Stimulated activated CD8-positive, alpha-beta memory T cell treated with anti-CD3 and anti-CD28 coated beads, Interleukin-2, amount 100 ng/mL, for 48 hours (primary cell): ENCODE results near the gene TNS2.
"Not testable (repeated sequence)": the region's sequence is repeated elsewhere in the genome, so short reads cannot be mapped to it uniquely, and the experiment has no call there.

Experiments
- DNase-seq, 2 donors: peaks; one replicate each; pipeline ENCODE4 v3.0.0-alpha.2; 2020; ENCODE audit warnings: low read depth in 2 of 2

Gene TNS2

GRCh38 chr12:53049571-53050318 is at the start of gene TNS2:
Gene TNS2 (plus strand): TSS chr12:53050065. CDS start chr12:53050186, 121 bp downstream.
- DNase-seq = no peak

GRCh38 chr12:53004178-53004577 is 45.7 kb upstream of the TNS2 start:
- no peak for DNase-seq

GRCh38 chr12:53004582-53004981 is 45.3 kb upstream of the TNS2 start:
- no peak for DNase-seq

- no peak for DNase-seq
Measured at GRCh38 chr12:53005215-53005985, 44.5 kb upstream of the TNS2 start.

GRCh38 chr12:53005986-53006809 is 43.7 kb upstream of the TNS2 start, which contains the start of gene EIF4B:
Gene EIF4B (plus strand): TSS chr12:53006456. CDS start chr12:53006484, 28 bp downstream.
- DNase-seq = peak; percentile 99

- DNase-seq = peak; percentile 73 to 76
Measured at GRCh38 chr12:53006810-53007309, 43.0 kb upstream of the TNS2 start.

- DNase-seq = no peak
Measured at GRCh38 chr12:53007343-53007742, 42.5 kb upstream of the TNS2 start.

- not testable (repeated sequence) for DNase-seq
Measured at GRCh38 chr12:53008760-53009159, 41.1 kb upstream of the TNS2 start.

GRCh38 chr12:53010955-53011354 is 38.9 kb upstream of the TNS2 start:
- no peak for DNase-seq

- no peak for DNase-seq
Measured at GRCh38 chr12:53011889-53012288, 38.0 kb upstream of the TNS2 start.

- DNase-seq = no peak
Measured at GRCh38 chr12:53012928-53013327, 36.9 kb upstream of the TNS2 start.

GRCh38 chr12:53014709-53015108 is 35.2 kb upstream of the TNS2 start:
- no peak for DNase-seq

- DNase-seq = no peak
Measured at GRCh38 chr12:53025250-53025649, 24.6 kb upstream of the TNS2 start.

GRCh38 chr12:53027014-53027413 is 22.9 kb upstream of the TNS2 start:
- DNase-seq = not testable (repeated sequence)

- DNase-seq = no peak
Measured at GRCh38 chr12:53031616-53032015, 18.2 kb upstream of the TNS2 start.

GRCh38 chr12:53033832-53034231 is 16.0 kb upstream of the TNS2 start:
- not testable (repeated sequence) for DNase-seq

GRCh38 chr12:53034459-53034858 is 15.4 kb upstream of the TNS2 start:
- DNase-seq = no peak

- no peak for DNase-seq
Measured at GRCh38 chr12:53036802-53037201, 13.1 kb upstream of the TNS2 start.

GRCh38 chr12:53039851-53040250 is 10.0 kb upstream of the TNS2 start:
- no peak for DNase-seq

- DNase-seq = no peak
Measured at GRCh38 chr12:53042607-53043454, 7.0 kb upstream of the TNS2 start.

- DNase-seq = no peak
Measured at GRCh38 chr12:53044052-53044581, 5.7 kb upstream of the TNS2 start.
